Right atrium auricular region (tissue), 2 donors: ENCODE data around the gene CBLC. TPM values are rescaled to one million over a fixed set of nuclear protein-coding genes. Genes with fewer than 3 reads are reported as not detected.

Experiments used
- DNase-seq: peaks from one replicate; pipeline ENCODE4 v3.0.0-alpha.2; 2019; ENCODE audit warnings: low spot score
- H3K27ac ChIP-seq, 2 donors: fragments of 200-600 bp; sonication (generic); 1 replicate in 1 of 2; 2 replicates in 1 of 2; pipeline ENCODE4 v1.5.1; 2016 to 2019
- H3K27me3 ChIP-seq, 2 donors: fragments of 200-600 bp; sonication (generic); one replicate each; pipeline versions ENCODE4 v1.5.1 to v1.6.0; 2017 to 2019
- H3K36me3 ChIP-seq: fragments of 200-600 bp; sonication (generic); one replicate; pipeline ENCODE4 v1.5.1; 2016
- H3K4me1 ChIP-seq, 2 donors: fragments of 200-600 bp; sonication (generic); one replicate each; pipeline versions ENCODE4 v1.5.1 to v1.6.0; 2017 to 2019
- H3K4me3 ChIP-seq, 2 donors: fragments of 200-600 bp; sonication (generic); 1 replicate in 1 of 2; 2 replicates in 1 of 2; pipeline ENCODE4 v1.5.1; 2017 to 2019; ENCODE audit warnings: mild to moderate bottlenecking in 1 of 2, moderate library complexity in 1 of 2
- H3K9me3 ChIP-seq, 2 donors: fragments of 200-600 bp; sonication (generic); one replicate each; pipeline ENCODE4 v1.5.1; 2019
- total RNA-seq, 2 donors: library from RNA; depleted of rRNA; stranded (reverse); fragments of >200 nt; gene quantifications; one replicate each; pipeline ENCODE4 v1.1.0, GENCODE V29; 2016
- TF ChIP-seq, protein P1 (sequence below), 2 donors: fragments of 200-600 bp; sonication (generic); IDR thresholded peaks; one replicate each; pipeline ENCODE4 v1.5.1; 2019; ENCODE audit warnings: antibody characterized with exemption in 2 of 2

Gene CBLC, protein sequence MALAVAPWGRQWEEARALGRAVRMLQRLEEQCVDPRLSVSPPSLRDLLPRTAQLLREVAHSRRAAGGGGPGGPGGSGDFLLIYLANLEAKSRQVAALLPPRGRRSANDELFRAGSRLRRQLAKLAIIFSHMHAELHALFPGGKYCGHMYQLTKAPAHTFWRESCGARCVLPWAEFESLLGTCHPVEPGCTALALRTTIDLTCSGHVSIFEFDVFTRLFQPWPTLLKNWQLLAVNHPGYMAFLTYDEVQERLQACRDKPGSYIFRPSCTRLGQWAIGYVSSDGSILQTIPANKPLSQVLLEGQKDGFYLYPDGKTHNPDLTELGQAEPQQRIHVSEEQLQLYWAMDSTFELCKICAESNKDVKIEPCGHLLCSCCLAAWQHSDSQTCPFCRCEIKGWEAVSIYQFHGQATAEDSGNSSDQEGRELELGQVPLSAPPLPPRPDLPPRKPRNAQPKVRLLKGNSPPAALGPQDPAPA
- total RNA-seq: not detected

DNA sequence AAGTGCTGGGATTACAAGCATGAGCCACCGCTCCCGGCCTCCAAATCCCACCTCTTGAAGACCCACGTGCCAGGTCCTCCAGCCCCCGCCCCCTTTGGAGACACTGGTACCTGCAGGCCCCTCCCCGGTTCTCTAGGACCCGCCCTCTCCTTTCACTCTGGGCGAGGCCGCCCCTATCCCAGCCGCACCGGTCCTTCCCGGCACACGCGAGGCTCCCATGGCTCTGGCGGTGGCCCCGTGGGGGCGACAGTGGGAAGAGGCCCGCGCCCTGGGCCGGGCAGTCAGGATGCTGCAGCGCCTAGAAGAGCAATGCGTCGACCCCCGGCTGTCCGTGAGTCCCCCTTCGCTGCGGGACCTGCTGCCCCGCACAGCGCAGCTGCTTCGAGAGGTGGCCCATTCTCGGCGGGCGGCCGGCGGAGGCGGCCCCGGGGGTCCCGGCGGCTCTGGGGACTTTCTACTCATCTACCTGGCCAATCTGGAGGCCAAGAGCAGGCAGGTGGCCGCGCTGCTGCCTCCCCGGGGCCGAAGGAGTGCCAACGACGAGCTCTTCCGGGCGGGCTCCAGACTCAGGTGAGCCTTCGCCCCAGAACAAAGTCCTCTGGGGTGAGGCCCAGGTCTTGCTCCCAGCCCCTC lies at the start of gene CBLC:
Gene CBLC (plus strand): TSS at position 176 of the 633 bp plus-strand sequence. CDS start 42 bp downstream, at position 218.
- Histone ChIP-seq H3K36me3 (no peaks in the 10 kb centered on the region), H3K27ac (no peak within 1 kb of the TSS), H3K9me3 (no peaks in the 10 kb centered on the region), H3K4me3 (no peak within 1 kb of the TSS), H3K27me3 (no peaks in the 10 kb centered on the region), H3K4me1 (peaks cover 0 to 5% of the 10 kb centered on the region in 2 donors)
- TF ChIP-seq, protein P1, sequence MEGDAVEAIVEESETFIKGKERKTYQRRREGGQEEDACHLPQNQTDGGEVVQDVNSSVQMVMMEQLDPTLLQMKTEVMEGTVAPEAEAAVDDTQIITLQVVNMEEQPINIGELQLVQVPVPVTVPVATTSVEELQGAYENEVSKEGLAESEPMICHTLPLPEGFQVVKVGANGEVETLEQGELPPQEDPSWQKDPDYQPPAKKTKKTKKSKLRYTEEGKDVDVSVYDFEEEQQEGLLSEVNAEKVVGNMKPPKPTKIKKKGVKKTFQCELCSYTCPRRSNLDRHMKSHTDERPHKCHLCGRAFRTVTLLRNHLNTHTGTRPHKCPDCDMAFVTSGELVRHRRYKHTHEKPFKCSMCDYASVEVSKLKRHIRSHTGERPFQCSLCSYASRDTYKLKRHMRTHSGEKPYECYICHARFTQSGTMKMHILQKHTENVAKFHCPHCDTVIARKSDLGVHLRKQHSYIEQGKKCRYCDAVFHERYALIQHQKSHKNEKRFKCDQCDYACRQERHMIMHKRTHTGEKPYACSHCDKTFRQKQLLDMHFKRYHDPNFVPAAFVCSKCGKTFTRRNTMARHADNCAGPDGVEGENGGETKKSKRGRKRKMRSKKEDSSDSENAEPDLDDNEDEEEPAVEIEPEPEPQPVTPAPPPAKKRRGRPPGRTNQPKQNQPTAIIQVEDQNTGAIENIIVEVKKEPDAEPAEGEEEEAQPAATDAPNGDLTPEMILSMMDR (IDR thresholded peaks at IDR 0.05): peak in 1 of 2 donors; percentile 8
- DNase-seq: no peak

GRCh38 chr19:44728178-44728577 lies 49.5 kb upstream of the CBLC start:
- Histone ChIP-seq H3K4me3 (no peak overlapping the region), H3K9me3 (no peaks in the 10 kb centered on the region), H3K27me3 (no peaks in the 10 kb centered on the region), H3K4me1 (peaks cover 0 to 24% of the 10 kb centered on the region in 2 donors), H3K27ac (no peak overlapping the region), H3K36me3 (no peaks in the 10 kb centered on the region)
- TF ChIP-seq, protein P1 (IDR thresholded peaks at IDR 0.05): no peak
- no peak for DNase-seq

GRCh38 chr19:44729516-44730033 lies 48.1 kb upstream of the CBLC start:
- DNase-seq: no peak
- Histone ChIP-seq H3K4me3 (no peak overlapping the region), H3K9me3 (no peaks in the 10 kb centered on the region), H3K27ac (no peak overlapping the region), H3K36me3 (no peaks in the 10 kb centered on the region), H3K27me3 (no peaks in the 10 kb centered on the region), H3K4me1 (peaks cover 0 to 11% of the 10 kb centered on the region in 2 donors)
- TF ChIP-seq, protein P1 (IDR thresholded peaks at IDR 0.05): no peak

DNA sequence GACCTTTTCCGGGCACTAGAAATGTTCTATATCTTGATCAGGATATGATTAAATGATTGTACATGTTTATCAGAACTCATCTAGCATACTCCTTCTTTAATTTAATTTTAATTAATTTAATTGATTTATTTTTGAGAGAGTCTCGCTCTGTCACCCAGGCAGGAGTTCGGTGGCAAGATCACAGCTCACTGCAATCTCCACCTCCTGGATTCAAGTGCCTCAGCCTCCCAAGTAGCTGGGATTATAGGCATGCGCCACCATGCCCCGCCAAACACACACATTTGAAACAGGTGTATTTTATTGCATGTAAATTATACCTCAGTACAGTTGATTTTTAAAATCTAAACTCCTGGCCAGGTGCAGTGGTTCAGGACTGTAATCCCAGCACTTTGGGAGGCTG lies 46.6 kb upstream of the CBLC start:
- Histone ChIP-seq H3K36me3 (no peaks in the 10 kb centered on the region), H3K27ac (no peak overlapping the region), H3K9me3 (no peaks in the 10 kb centered on the region), H3K4me3 (no peak overlapping the region), H3K4me1 (no peaks in the 10 kb centered on the region), H3K27me3 (no peaks in the 10 kb centered on the region)
- DNase-seq: no peak
- TF ChIP-seq, protein P1 (IDR thresholded peaks at IDR 0.05): no peak

DNA sequence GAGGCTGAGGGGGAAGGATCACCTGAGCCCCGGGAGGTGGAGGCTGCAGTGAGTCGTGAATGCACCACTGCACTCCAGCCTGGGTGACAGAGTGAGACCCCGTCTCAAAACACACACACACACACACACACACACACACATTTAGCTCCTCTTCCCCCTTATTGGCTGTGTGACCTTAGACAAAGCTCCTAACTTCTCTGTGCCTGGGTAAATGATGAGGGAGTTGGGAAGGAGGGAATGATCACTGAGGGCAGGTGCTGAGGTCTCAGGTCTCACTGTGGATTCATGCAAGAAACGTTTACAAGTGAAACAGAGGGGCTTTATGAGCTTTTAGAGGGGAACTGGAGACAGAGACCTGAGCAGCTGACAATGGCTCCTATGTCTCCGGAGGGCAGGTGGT lies 46.1 kb upstream of the CBLC start:
- DNase-seq: no peak
- H3K9me3 ChIP-seq: no peaks in the 10 kb centered on the region
- H3K36me3 ChIP-seq: no peaks in the 10 kb centered on the region
- H3K27ac ChIP-seq: no peak overlapping the region
- no peak overlapping the region for H3K4me3 ChIP-seq
- no peaks in the 10 kb centered on the region for H3K4me1 ChIP-seq
- TF ChIP-seq, protein P1 (IDR thresholded peaks at IDR 0.05): no peak
- no peaks in the 10 kb centered on the region for H3K27me3 ChIP-seq
